Measurements from ENCODE around the gene FSIP1. TPM values are rescaled to one million over a fixed set of nuclear protein-coding genes. Genes with fewer than 3 reads are reported as not detected.

The FSIP1 gene
- total RNA-seq, 4 donors from 2014 or later = 0.17 TPM; not detected in 3

DNA sequence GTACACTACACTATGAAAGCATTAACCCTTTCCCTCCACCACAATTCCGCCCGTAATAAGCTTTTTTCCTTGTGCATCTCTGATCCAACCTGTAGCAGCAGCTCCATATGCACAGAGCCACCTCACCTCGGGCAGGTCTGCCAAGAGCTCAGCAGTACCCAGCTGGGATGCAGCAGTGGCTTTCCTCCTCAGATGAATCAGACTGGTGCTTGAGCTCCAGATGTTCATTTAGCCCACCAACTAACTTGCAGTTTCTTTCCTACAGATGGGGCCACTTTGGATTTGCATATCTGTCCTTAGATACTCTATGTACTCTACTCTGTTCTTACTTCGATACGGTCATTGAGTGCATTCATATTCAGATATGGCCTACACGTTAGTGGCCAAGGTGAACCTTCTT lies 14.8 kb upstream of the FSIP1 start:
- H3K4me3 ChIP-seq (ENCODE audit: low read depth, poor library complexity, severe bottlenecking) = no peak overlapping the region
- TF ChIP-seq, protein P1, sequence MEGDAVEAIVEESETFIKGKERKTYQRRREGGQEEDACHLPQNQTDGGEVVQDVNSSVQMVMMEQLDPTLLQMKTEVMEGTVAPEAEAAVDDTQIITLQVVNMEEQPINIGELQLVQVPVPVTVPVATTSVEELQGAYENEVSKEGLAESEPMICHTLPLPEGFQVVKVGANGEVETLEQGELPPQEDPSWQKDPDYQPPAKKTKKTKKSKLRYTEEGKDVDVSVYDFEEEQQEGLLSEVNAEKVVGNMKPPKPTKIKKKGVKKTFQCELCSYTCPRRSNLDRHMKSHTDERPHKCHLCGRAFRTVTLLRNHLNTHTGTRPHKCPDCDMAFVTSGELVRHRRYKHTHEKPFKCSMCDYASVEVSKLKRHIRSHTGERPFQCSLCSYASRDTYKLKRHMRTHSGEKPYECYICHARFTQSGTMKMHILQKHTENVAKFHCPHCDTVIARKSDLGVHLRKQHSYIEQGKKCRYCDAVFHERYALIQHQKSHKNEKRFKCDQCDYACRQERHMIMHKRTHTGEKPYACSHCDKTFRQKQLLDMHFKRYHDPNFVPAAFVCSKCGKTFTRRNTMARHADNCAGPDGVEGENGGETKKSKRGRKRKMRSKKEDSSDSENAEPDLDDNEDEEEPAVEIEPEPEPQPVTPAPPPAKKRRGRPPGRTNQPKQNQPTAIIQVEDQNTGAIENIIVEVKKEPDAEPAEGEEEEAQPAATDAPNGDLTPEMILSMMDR (IDR thresholded peaks at IDR 0.05) = no peak
- TF ChIP-seq POLR2A (IDR thresholded peaks at IDR 0.05) = no peak
- no peak for DNase-seq (ENCODE audit: low spot score in 2 of 2)
- WGBS, 2 donors = 81 to 82% methylated on average over 6 of the region's 6 CpGs
- intact Hi-C loops (cut with DNase I; ENCODE audit: low total_unique reads) = no loop called here

DNA sequence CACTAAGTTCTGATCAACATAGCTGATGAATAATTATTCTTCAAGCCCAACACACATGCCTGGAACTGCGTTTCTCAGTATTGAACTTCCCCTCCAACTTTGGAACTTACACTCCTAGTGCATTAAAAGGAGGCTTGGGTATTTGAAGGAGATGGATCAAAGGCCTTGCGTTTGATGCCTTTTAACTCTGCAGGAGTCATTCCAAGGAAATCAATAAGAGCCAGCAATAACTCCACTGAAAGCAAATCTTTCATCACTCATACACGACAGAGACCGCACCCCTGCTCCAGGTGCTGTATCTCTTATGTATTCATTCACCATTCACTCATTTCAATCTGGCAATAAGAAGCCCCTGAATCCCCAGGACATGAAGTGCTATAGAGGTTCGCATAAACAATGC lies 14.0 kb upstream of the FSIP1 start:
- H3K4me3 ChIP-seq (ENCODE audit: low read depth, poor library complexity, severe bottlenecking) = no peak overlapping the region
- intact Hi-C loops (cut with DNase I; ENCODE audit: low total_unique reads) = no loop called here
- 57 to 61% methylated on average over 5 of the region's 5 CpGs for WGBS, 2 donors
- TF ChIP-seq, protein P1 (IDR thresholded peaks at IDR 0.05) = no peak
- TF ChIP-seq POLR2A (IDR thresholded peaks at IDR 0.05) = no peak
- no peak for DNase-seq (ENCODE audit: low spot score in 2 of 2)

DNA sequence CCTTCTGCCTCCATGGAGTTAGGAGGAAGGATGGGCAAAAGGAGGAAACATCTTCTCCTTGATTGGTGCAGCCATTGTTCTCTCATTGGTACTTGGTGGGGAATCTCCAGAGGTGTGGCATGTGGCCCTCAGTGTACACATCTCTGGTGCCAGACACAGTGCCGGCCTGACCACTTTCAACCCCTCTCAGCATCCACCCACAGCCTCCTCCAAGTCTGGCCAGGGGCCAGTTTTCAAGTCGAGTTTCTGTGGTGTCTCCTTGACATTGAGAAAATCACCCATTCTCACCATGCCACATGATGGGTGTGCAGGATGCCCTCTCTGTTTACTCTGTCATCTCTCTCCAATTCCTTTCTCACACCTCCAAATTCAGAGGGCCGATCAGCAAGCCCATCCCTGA lies 12.8 kb upstream of the FSIP1 start:
- intact Hi-C loops (cut with DNase I; ENCODE audit: low total_unique reads) = no loop called here
- no peak for DNase-seq (ENCODE audit: low spot score in 2 of 2)
- WGBS, 2 donors = 67 to 68% methylated on average over 3 of the region's 3 CpGs

DNA sequence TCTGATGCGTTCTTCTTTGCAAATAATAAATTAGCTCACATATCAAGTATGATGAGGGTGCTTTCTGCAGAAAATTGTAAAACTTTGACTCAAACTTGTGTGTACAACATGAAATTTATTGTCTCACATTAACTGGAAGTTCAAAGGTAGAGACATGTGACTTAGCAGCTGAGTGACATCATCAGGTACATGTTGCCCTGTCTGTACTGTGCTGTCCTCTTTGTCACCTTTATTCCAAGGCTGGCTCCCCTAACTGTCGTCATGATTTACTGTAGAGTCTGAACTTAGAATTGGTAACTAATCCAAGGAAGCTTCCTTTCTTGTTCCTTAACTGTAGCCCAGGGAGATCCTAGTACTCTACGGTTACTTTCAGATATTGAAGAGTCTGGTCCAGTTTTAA lies 12.3 kb upstream of the FSIP1 start:
- 85 to 86% methylated on average over 3 of the region's 3 CpGs for WGBS, 2 donors
- intact Hi-C loops (cut with DNase I; ENCODE audit: low total_unique reads) = no loop called here
- TF ChIP-seq, protein P1 (IDR thresholded peaks at IDR 0.05) = no peak
- no peak for TF ChIP-seq POLR2A (IDR thresholded peaks at IDR 0.05)
- no peak for DNase-seq (ENCODE audit: low spot score in 2 of 2)
- no peak overlapping the region for H3K4me3 ChIP-seq (ENCODE audit: low read depth, poor library complexity, severe bottlenecking)

More for the DNA sequence above, 12.8 kb upstream of the FSIP1 start:
- no peak for TF ChIP-seq POLR2A (IDR thresholded peaks at IDR 0.05)
- TF ChIP-seq, protein P1 (IDR thresholded peaks at IDR 0.05) = no peak
- no peak overlapping the region for H3K4me3 ChIP-seq (ENCODE audit: low read depth, poor library complexity, severe bottlenecking)

DNA sequence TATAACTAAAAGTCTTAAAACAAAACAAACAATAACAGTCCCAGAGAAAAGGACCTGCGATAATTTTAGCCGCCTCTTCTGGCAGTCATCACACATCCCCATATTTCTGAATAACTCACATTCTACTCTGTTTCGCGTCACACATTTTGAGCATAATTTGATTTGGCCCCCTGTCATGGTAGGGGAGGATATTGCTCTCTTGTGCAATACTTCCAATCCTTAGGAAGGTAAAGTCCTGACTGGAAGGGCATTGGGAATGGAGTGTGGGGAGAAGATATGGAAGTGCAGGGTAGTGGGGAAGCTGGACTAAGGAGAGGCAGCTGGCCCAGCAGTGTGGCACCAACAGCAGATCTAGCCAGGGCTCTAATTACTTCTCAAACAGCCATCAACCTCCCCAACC lies 11.3 kb upstream of the FSIP1 start:
- WGBS, 2 donors = 80 to 83% methylated on average over 4 of the region's 4 CpGs
- intact Hi-C loops (cut with DNase I; ENCODE audit: low total_unique reads) = no loop called here
- no peak for DNase-seq (ENCODE audit: low spot score in 2 of 2)
- H3K4me3 ChIP-seq (ENCODE audit: low read depth, poor library complexity, severe bottlenecking) = no peak overlapping the region
- TF ChIP-seq POLR2A (IDR thresholded peaks at IDR 0.05) = no peak
- TF ChIP-seq, protein P1 (IDR thresholded peaks at IDR 0.05) = no peak

DNA sequence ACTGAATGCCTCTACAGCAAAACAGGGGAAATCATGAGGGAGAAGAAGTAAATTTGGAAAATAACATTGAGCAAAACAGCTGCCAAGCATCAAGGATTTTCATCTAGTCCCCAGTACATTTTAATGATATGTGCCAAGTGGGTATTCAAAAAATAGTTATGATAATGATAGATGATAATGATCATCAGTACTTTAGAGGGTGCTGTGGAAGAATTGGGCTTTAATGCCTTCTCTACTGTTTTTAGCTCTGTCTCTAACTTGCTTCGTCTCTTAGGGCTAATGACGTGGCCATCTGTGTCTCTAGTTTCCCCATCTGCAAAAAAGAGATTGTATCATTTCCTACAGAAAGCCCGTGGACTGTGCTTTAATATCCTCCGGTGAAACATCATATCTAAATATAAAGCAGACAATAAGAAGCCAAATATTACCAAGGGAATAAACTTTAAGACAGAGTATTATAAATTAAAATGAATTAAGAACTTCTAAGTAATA lies 10.2 kb upstream of the FSIP1 start:
- DNase-seq (ENCODE audit: low spot score in 2 of 2) = no peak
- intact Hi-C loops (cut with DNase I; ENCODE audit: low total_unique reads) = no loop called here
- TF ChIP-seq, protein P1 (IDR thresholded peaks at IDR 0.05) = no peak
- no peak for TF ChIP-seq POLR2A (IDR thresholded peaks at IDR 0.05)
- H3K4me3 ChIP-seq (ENCODE audit: low read depth, poor library complexity, severe bottlenecking) = no peak overlapping the region
- 42 to 56% methylated on average over 4 of the region's 4 CpGs for WGBS, 2 donors

All from lower leg skin (tissue), 4 donors.